Activated CD4-positive, alpha-beta T cell treated with anti-CD3 and anti-CD28 coated beads for 24 hours (primary cell): ENCODE measurements around the gene MXRA8.
"Not testable (repeated sequence)": the region's sequence is repeated elsewhere in the genome, so short reads cannot be mapped to it uniquely, and the experiment has no call there.

Source experiments
- DNase-seq, 2 donors: peaks; one replicate each; pipeline ENCODE4 v3.0.0-alpha.2; 2020; ENCODE audit warnings: low read depth in 2 of 2

MXRA8 gene

GRCh38 chr1:1391225-1391624 lies 32.9 kb upstream of the MXRA8 start:
- DNase-seq, result no peak

- no peak for DNase-seq
Measured at GRCh38 chr1:1390675-1391074, 32.3 kb upstream of the MXRA8 start.

- no peak for DNase-seq
Measured at GRCh38 chr1:1388078-1388472, 29.7 kb upstream of the MXRA8 start.

- no peak for DNase-seq
Measured at GRCh38 chr1:1387098-1388077, 29.0 kb upstream of the MXRA8 start.

GRCh38 chr1:1385931-1386330 lies 27.6 kb upstream of the MXRA8 start:
- DNase-seq, result no peak

GRCh38 chr1:1385339-1385738 lies 27.0 kb upstream of the MXRA8 start:
- not testable (repeated sequence) for DNase-seq

- DNase-seq, result no peak
Measured at GRCh38 chr1:1381294-1381693, 22.9 kb upstream of the MXRA8 start.

- DNase-seq, result no peak
Measured at GRCh38 chr1:1380860-1381259, 22.5 kb upstream of the MXRA8 start.

- DNase-seq, result no peak
Measured at GRCh38 chr1:1377540-1378205, 19.3 kb upstream of the MXRA8 start.

GRCh38 chr1:1376551-1377226 lies 18.3 kb upstream of the MXRA8 start:
- DNase-seq, result no peak

- peak; percentile 88 to 94 for DNase-seq
Measured at GRCh38 chr1:1374929-1375662, 16.7 kb upstream of the MXRA8 start, which contains the start of gene AURKAIP1. Gene AURKAIP1 (minus strand): TSS chr1:1375207. CDS start chr1:1374756, 451 bp downstream.

- DNase-seq, result no peak
Measured at GRCh38 chr1:1374589-1374928, 16.2 kb upstream of the MXRA8 start.

- DNase-seq, result no peak
Measured at GRCh38 chr1:1373815-1374588, 15.6 kb upstream of the MXRA8 start.

GRCh38 chr1:1373051-1373814 lies 14.9 kb upstream of the MXRA8 start:
- no peak for DNase-seq

- DNase-seq, result peak; percentile 74 to 75
Measured at GRCh38 chr1:1371746-1372711, 13.7 kb upstream of the MXRA8 start.

- DNase-seq, result no peak
Measured at GRCh38 chr1:1371364-1371745, 13.0 kb upstream of the MXRA8 start.

GRCh38 chr1:1370771-1371300 lies 12.5 kb upstream of the MXRA8 start:
- DNase-seq, result no peak

- not testable (repeated sequence) for DNase-seq
Measured at GRCh38 chr1:1370094-1370493, 11.7 kb upstream of the MXRA8 start.

- DNase-seq, result no peak
Measured at GRCh38 chr1:1367315-1367714, 9.0 kb upstream of the MXRA8 start.
